ENCODE data around the gene HOXB13. TPM values are rescaled to one million over a fixed set of nuclear protein-coding genes. Genes with fewer than 3 reads are reported as not detected.
"Not testable (repeated sequence)": the region's sequence is repeated elsewhere in the genome, so short reads cannot be mapped to it uniquely, and the experiment has no call there.

HOXB13 gene
- total RNA-seq, 1 donor from 2014 or later = 0.08 TPM

GRCh38 chr17:48716549-48716948, 12.0 kb downstream of the HOXB13 start:
- not testable (repeated sequence) for DNase-seq (ENCODE audit: low spot score); ATAC-seq

GRCh38 chr17:48715496-48716399, 12.8 kb downstream of the HOXB13 start:
- DNase-seq (ENCODE audit: low spot score) (no peak), ATAC-seq (no peak)

GRCh38 chr17:48711128-48711527, 17.4 kb downstream of the HOXB13 start:
- ATAC-seq = no peak

GRCh38 chr17:48704361-48705248, 23.9 kb downstream of the HOXB13 start:
- ATAC-seq (no peak), DNase-seq (ENCODE audit: low spot score) (no peak)

More at GRCh38 chr17:48711128-48711527, 17.4 kb downstream of the HOXB13 start:
- DNase-seq (ENCODE audit: low spot score) = no peak

- DNase-seq (ENCODE audit: low spot score) = no peak
- ATAC-seq = no peak
These were observed 26.6 kb downstream of the HOXB13 start for GRCh38 chr17:48701864-48702532.

GRCh38 chr17:48693178-48693577, 35.4 kb downstream of the HOXB13 start:
- no peak for ATAC-seq
- no peak for DNase-seq (ENCODE audit: low spot score)

GRCh38 chr17:48692049-48692448, 36.5 kb downstream of the HOXB13 start:
- ATAC-seq (no peak), DNase-seq (ENCODE audit: low spot score) (no peak)

- DNase-seq (ENCODE audit: low spot score) (no peak), ATAC-seq (no peak)
These were observed 37.9 kb downstream of the HOXB13 start for GRCh38 chr17:48690655-48691054.

- DNase-seq (ENCODE audit: low spot score) (no peak), ATAC-seq (no peak)
These were observed 46.9 kb downstream of the HOXB13 start for GRCh38 chr17:48681609-48682008.

- DNase-seq (ENCODE audit: low spot score) = no peak
- no peak for ATAC-seq
These were observed 49.0 kb downstream of the HOXB13 start for GRCh38 chr17:48679385-48680096.

GRCh38 chr17:48678141-48678971, 50.2 kb downstream of the HOXB13 start:
- peak; percentile 67 for DNase-seq (ENCODE audit: low spot score)
- peak; percentile 99 for ATAC-seq

- no peak for ATAC-seq
- no peak for DNase-seq (ENCODE audit: low spot score)
These were observed 51.5 kb downstream of the HOXB13 start for GRCh38 chr17:48676963-48677558.

Other genes starting within 250 kb of the HOXB13 start
- not detected for gene HOXB1, start 197.7 kb downstream of the HOXB13 start, total RNA-seq
- gene HOXB2, start 183.6 kb downstream of the HOXB13 start, total RNA-seq = 2.3 TPM
- gene HOXB4, start 150.4 kb downstream of the HOXB13 start, total RNA-seq = 1.1 TPM
- 1.9 TPM for gene HOXB3, start 138.5 kb downstream of the HOXB13 start, total RNA-seq
- gene HOXB5, start 135.0 kb downstream of the HOXB13 start, total RNA-seq = 0.55 TPM
- gene HOXB6, start 123.8 kb downstream of the HOXB13 start, total RNA-seq = 0.83 TPM
- gene HOXB7, start 117.7 kb downstream of the HOXB13 start, total RNA-seq = 0.50 TPM
- 0.15 TPM for gene HOXB8, start 113.5 kb downstream of the HOXB13 start, total RNA-seq
- gene HOXB9, start 102.4 kb downstream of the HOXB13 start, total RNA-seq = 0.13 TPM
- not detected for gene PRAC1, start 6.2 kb downstream of the HOXB13 start, total RNA-seq
- not detected for gene PRAC2, start 5.6 kb downstream of the HOXB13 start, total RNA-seq
- gene TTLL6, start 88.5 kb upstream of the HOXB13 start, total RNA-seq = not detected
- 66.8 TPM for gene CALCOCO2, start 102.3 kb upstream of the HOXB13 start, total RNA-seq
- gene ATP5MC1, start 164.0 kb upstream of the HOXB13 start, total RNA-seq = 55.2 TPM
- 18.7 TPM for gene UBE2Z, start 179.7 kb upstream of the HOXB13 start, total RNA-seq
- gene SNF8, start 216.1 kb upstream of the HOXB13 start, total RNA-seq = 53.4 TPM
- gene GIP, start 239.8 kb upstream of the HOXB13 start, total RNA-seq = not detected